ENCODE data around the gene UBR4.

UBR4 gene

DNA sequence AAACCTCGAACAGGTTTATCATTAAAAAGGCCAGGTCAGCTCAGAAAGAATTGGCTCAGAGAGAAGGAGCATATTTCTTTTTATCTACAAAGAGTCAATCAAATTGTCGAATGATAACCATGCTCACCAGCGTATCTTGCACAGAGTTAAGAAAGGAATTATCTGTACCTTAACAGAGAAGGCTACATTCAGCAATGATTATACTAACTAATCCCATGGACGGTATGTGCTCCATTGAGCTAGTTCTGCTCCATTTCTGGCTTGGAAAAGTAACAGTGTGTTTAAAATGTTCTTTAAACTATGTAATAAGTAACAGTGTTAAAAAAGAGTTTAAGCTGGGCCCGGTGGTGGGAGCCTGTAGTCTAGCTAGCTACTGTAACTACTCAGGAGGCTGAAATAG, 4.2 kb downstream of the UBR4 start:
- DNase-seq (ENCODE audit: low read depth), result no peak
- no peak for TF ChIP-seq CTCF (conservative IDR thresholded peaks at IDR 0.05; ENCODE audit: low read depth, low read length)

DNA sequence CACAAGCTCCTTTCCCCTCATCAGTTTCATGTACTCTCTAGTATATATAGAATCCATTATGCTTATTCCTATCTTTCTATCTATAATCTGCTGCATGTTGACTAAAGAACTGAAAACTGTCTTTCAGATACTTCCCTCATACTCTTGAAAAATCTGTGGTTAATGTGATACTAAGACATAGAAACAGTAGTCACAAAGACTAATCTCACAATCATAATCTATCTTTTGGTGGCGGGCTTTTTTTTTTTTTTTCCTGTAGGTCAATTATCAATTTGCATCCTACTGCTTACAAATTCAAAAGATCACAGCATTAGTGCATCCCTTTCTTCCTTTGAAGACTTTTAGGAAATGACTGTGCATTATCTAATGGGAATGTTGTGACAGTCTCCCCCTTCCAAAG, 4.7 kb downstream of the UBR4 start:
- DNase-seq (ENCODE audit: low read depth), result no peak
- no peak for TF ChIP-seq CTCF (conservative IDR thresholded peaks at IDR 0.05; ENCODE audit: low read depth, low read length)
- H3K4me3 ChIP-seq (ENCODE audit: low read length), result no peak overlapping the region

More for the DNA sequence above, 4.2 kb downstream of the UBR4 start:
- no peak overlapping the region for H3K4me3 ChIP-seq (ENCODE audit: low read length)

DNA sequence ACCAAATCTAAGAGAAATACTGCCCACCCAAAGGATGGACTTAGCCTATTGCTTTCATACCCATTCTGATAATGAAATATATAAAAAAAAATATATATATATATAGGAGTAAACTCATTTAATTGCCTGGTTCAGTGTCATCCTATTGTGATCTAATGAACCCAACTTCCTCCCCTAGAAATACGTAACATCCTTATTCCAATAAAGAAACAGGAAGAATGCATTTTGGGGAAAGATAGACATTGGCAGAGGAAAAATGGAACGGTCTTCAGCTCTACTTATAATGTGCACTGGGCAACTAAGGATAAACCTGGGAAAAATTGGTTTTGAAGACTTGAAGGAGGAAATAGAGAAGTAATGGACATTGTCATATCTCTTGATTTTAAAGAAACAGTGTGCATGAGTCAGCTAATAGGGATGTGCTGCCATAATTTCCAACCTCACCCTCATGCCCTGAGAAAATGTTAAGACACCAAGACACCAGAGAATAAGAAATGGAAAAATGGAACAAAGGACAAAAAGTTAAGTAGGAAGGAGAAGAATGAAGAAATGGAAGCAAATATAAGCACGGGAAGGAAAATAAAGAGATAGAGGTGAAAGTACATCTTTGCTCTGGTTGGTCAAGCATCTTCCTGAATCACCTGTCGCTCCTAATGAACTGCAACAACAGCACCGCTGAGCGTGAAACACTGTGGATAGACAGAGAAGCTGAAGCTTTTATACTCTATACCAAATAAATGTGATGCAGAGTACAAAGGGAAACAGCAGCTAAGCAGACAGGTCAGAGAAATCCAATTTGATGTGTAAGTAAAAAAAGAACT, 5.4 kb downstream of the UBR4 start:
- no peak for DNase-seq (ENCODE audit: low read depth)
- H3K4me3 ChIP-seq (ENCODE audit: low read length), result no peak overlapping the region
- TF ChIP-seq CTCF (conservative IDR thresholded peaks at IDR 0.05; ENCODE audit: low read depth, low read length), result no peak

DNA sequence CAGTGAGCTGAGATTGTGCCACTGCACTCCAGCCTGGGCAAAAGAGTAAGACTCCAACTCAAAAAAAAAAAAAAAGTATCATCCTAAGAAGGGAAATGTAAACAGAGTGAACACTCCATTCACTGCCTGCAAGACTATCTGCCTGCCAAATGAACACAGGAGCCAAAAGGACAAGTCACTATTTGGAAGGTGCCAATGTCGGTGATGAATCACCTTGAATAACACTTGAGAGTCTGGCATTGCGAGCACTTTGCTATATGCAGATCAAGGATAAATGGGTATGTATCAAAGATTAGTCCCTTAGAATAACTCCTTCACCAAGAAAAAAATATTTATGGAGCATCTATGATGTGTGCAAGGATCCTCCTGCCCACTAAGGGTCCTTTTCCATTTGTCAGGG, 6.6 kb downstream of the UBR4 start:
- no peak for DNase-seq (ENCODE audit: low read depth)
- no peak overlapping the region for H3K4me3 ChIP-seq (ENCODE audit: low read length)
- no peak for TF ChIP-seq CTCF (conservative IDR thresholded peaks at IDR 0.05; ENCODE audit: low read depth, low read length)

- DNase-seq (ENCODE audit: low read depth), result no peak
- no peak overlapping the region for H3K4me3 ChIP-seq (ENCODE audit: low read length)
- no peak for TF ChIP-seq CTCF (conservative IDR thresholded peaks at IDR 0.05; ENCODE audit: low read depth, low read length)
These were observed 7.7 kb downstream of the UBR4 start for GRCh38 chr1:19202396-19202795.

GRCh38 chr1:19199969-19200604, 10.0 kb downstream of the UBR4 start:
- no peak for TF ChIP-seq CTCF (conservative IDR thresholded peaks at IDR 0.05; ENCODE audit: low read depth, low read length)
- DNase-seq (ENCODE audit: low read depth), result no peak

More at GRCh38 chr1:19199969-19200604, 10.0 kb downstream of the UBR4 start:
- no peak overlapping the region for H3K4me3 ChIP-seq (ENCODE audit: low read length)

Measured in retinal pigment epithelial cell (primary cell).